Activated CD8-positive, alpha-beta memory T cell treated with anti-CD3 and anti-CD28 coated beads, Interleukin-2, amount 50 U/mL, for 24 hours (primary cell): ENCODE data around the gene TEAD3.

Experiments
- DNase-seq: peaks from one replicate; pipeline ENCODE4 v3.0.0-alpha.2; 2020; ENCODE audit errors: extremely low read depth

Gene TEAD3

GRCh38 chr6:35476004-35476403, 20.9 kb downstream of the TEAD3 start:
- DNase-seq, result no peak

- no peak for DNase-seq
Observed at GRCh38 chr6:35475573-35475972, 21.3 kb downstream of the TEAD3 start.

DNA sequence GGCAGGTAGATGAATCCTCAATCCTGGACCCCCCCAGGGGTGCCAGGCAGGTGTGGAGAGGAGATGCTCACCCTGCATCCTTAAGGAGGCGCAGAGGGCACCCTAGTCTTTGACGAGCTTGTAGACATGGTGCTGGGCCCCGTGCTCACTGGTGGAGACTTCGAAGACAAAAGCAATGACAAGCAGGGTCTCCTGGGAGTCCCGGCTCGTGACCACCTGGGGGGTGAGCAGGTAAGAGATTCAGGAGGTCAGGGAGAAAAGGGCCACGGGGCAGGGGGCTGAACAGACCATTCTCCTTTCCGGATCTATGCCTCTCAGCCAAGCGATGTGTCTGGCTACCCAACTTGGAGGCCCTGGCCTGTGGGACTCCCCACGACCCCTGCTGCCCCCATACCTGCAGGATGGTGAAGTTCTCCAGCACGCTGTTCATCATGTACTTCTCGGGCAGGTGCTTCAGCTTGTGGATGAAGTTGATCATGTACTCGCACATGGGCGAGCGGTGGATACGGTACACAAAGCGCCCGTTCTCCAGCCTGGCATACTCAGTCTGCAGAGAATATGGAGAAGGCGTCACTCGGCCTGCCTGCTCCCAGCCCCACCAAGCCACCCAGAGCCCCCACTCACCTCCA, 21.8 kb downstream of the TEAD3 start:
- no peak for DNase-seq

- no peak for DNase-seq
Observed at GRCh38 chr6:35474131-35474941, 22.5 kb downstream of the TEAD3 start.

DNA sequence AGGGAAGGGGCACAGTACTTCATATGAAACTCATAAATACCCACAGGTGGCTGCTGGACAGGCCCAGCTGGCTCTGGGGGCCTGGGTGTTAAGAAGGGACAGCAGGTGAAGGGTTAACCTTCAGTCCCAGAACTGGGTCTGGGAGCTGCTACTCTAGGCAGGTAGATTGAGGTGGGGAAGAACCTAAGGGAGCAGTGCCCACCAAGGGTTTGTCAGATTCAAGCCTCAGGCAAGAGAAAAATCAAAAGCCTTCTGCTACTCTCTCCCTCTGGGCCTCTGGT, 23.1 kb downstream of the TEAD3 start:
- DNase-seq, result no peak

DNA sequence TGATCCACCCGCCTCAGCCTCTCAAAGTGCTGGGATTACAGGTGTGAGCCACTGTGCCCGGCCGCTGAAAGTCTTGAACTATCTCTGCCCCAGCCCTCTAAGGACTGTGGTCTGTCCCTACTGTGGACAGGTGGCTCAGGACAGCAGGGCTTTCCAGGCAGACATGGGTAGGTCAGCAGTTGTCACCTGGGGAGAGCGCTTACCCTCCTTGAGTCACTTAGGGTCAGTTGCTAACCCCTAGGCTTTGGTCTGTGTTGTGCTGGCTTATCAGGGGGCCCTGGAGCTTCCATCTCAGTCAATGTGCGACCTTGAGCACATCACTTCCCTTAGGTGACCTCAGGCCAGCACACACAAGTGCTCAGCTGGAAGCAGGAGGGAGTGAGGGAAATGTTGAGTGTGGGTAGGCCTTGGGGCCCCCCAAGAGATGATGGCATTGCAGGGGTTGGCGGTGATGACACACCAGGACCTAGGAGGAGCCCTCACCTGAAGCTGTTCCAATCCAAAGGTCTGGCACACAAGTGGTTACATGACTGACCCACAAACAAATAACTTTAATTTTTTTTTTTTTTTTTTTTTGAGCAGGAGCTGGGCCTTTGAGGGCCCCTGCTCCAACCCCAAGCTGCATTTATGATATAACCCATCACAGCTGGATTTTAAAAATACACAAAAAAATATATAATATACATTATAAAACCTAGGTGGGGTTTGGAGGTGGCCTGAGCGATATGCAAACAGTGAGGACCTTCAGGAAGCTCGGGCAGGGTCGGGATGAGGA, 23.6 kb downstream of the TEAD3 start:
- no peak for DNase-seq

GRCh38 chr6:35471836-35472345, 25.0 kb downstream of the TEAD3 start:
- no peak for DNase-seq

- DNase-seq, result no peak
Observed at GRCh38 chr6:35470663-35471120, 26.2 kb downstream of the TEAD3 start.

DNA sequence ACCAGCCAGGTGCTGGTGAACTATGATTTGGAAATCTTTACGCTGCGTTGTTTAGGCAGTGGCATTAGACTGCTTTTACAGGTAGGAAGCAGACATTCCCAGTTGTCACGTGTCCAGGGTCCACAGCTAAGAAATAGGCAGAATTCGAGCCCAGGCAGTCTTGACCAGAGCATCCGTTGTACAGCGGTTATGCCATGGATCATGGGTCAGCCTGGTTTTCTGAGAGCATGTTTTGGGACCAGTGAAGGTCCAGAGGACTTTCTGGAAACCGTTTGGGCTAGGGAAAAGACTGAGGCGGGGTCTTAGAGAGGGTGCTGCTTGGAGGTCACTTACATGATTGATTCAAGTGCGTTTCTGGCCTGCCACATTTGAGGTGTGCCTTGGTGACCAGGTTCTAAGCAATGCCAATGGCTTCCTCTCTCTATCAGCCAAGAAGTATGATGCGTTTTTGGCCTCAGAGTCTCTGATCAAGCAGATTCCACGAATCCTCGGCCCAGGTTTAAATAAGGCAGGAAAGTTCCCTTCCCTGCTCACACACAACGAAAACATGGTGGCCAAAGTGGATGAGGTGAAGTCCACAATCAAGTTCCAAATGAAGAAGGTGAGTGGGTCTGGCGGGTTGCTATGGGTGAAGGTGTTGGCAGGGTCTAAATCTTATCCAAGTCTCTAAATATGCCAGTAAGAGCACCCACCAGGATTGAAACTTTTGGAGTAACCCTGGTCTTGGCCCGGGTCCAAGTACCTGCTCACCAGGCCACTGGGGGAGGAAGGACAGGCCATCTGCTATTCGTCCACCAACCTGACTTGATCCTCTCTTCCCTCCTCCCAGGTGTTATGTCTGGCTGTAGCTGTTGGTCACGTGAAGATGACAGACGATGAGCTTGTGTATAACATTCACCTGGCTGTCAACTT, 26.9 kb downstream of the TEAD3 start:
- DNase-seq, result no peak

GRCh38 chr6:35468980-35469750, 27.7 kb downstream of the TEAD3 start:
- no peak for DNase-seq

DNA sequence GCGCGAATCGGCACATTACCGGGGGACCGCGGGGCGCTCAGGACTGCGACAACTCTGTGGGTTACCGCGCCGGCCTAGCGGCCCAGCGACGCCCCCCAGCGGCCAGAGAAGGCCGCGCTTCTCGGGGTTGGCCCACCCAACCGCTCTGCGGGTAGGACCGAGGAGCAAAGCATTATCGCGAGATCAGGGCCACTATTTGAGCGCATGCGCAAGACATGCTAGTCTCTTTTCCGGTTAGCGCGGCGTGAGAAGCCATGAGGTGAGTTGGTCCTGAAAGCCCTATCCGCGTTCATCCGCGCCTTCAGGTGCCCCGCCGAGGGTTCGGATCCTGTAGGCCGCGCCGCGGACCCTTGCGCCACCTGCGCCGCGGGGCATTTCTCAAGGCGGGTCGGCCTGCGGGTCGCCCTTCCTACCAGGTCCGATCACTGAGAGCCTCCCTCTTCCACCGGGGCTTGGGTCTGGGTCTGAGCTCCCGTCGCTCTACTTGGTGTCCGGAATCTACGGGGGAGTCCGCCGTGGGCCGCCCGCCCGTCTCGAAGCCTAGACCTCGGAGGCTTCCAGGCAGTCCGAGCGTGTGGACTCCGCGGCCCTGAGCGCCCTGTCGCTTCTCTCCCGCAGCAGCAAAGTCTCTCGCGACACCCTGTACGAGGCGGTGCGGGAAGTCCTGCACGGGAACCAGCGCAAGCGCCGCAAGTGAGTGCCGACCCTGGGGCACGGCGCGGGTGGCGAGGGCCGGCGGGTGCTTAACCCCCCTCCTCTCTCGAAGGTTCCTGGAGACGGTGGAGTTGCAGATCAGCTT, 28.5 kb downstream of the TEAD3 start, which contains the start of gene RPL10A:
Gene RPL10A (plus strand): TSS at position 221 of the 799 bp plus-strand sequence. CDS start 34 bp downstream, at position 255.
- DNase-seq, result peak; percentile 89

GRCh38 chr6:35465646-35466045, 31.2 kb downstream of the TEAD3 start:
- DNase-seq, result no peak

- no peak for DNase-seq
Observed at GRCh38 chr6:35463292-35463691, 33.6 kb downstream of the TEAD3 start.

DNA sequence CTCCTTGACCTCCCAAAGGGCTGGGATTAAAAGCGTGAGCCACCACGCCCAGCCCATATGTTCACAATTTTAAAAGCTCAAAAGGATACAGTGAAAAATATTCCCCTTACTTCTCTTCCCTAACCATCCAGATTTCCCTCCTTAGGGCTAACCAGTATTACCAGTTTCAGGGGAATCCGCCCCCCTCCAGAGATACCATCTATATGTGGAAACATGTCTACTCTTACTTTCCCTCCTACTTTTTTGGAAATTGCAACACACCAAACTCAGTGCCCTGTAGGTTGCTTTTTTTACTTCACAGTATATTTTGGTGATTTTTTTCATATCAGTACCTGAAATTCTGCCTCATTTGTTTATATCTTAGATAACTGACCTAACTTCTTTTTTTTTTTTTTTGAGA, 35.6 kb downstream of the TEAD3 start:
- no peak for DNase-seq

GRCh38 chr6:35457907-35458306, 39.0 kb downstream of the TEAD3 start:
- DNase-seq, result no peak

DNA sequence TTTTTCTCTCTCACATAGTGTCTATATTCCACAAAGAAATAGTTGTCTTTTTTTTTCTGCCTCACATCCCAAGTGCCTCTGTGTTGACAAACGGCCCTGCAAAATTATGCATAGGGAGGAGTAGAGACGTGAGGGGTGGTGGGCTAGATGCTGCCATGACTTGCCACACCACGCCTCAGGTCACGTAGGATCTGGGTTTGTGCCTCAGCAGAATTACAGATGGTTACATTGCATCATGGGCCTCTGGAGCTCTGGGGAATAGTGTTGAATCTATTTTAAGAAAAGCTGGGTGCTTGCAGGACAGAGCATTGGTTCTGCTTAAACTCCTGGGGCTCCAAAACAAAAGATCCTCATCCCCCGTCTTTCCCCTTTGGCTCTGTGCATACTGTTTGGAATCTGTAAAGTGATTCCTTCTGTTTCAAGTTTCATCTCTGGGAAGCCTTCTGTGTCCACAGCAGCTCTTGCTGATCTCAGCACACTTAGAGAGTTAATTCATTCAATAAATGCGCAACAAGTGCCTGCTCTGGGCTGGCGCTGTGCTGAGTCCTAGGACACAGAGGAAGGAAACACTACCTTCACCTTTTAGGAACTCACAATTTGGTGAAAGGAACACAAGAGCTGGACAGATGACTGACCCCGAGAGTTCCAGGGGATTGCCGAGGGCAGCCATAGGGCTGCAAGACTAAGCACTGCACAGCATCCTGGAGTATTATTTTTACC, 42.3 kb downstream of the TEAD3 start:
- no peak for DNase-seq

- no peak for DNase-seq
Observed at GRCh38 chr6:35453236-35453635, 43.6 kb downstream of the TEAD3 start.

- DNase-seq, result peak; percentile 90
Observed at GRCh38 chr6:35452183-35453090, 44.4 kb downstream of the TEAD3 start, which contains the start of gene FANCE. TSS of gene FANCE (plus strand) at chr6:35452338. CDS start at chr6:35452546, 208 bp downstream.
